Stomach (tissue), 4 donors: ENCODE data around the gene MAP3K14.
"Not testable (repeated sequence)": the region's sequence is repeated elsewhere in the genome, so short reads cannot be mapped to it uniquely, and the experiment has no call there.

ENCODE experiments used
- POLR2A ChIP-seq, 4 donors: fragments of 450-650 bp; IDR thresholded peaks; one replicate each; pipeline ENCODE4 v1.6.1; 2016; ENCODE audit warnings: antibody characterized with exemption in 4 of 4, control low read depth in 2 of 4, mild to moderate bottlenecking in 1 of 4, moderate library complexity in 1 of 4
- TF ChIP-seq, protein P1 (sequence below), 7 experiments: fragments of 450-650 bp in 4 of 7; fragments of 200-600 bp in 3 of 7; sonication (generic) in 3 of 7; IDR thresholded peaks; one replicate each; pipeline ENCODE4 v1.5.1; 2016 to 2019; ENCODE audit warnings: antibody characterized with exemption in 7 of 7, control low read depth in 2 of 7, mild to moderate bottlenecking in 1 of 7

DNA sequence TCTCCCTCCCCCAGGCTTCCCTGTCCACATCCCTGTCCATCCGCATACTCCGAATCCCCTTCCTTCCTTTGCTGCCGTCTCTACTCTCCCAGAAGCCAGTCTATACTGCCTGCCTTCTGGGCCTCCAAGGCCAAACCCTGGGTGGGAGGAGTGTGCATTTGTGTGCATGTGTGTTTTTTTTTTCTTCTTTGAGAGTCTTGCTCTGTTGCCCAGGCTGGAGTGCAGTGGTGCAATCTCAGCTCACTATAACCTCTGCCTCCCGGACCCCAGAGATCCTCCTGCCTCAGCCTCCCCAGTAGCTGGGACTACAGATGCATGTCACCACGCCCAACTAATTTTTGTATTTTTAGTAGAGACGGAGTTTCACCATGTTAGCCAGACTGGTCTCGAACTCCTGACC, 63.6 kb downstream of the MAP3K14 start:
- TF ChIP-seq, protein P1, sequence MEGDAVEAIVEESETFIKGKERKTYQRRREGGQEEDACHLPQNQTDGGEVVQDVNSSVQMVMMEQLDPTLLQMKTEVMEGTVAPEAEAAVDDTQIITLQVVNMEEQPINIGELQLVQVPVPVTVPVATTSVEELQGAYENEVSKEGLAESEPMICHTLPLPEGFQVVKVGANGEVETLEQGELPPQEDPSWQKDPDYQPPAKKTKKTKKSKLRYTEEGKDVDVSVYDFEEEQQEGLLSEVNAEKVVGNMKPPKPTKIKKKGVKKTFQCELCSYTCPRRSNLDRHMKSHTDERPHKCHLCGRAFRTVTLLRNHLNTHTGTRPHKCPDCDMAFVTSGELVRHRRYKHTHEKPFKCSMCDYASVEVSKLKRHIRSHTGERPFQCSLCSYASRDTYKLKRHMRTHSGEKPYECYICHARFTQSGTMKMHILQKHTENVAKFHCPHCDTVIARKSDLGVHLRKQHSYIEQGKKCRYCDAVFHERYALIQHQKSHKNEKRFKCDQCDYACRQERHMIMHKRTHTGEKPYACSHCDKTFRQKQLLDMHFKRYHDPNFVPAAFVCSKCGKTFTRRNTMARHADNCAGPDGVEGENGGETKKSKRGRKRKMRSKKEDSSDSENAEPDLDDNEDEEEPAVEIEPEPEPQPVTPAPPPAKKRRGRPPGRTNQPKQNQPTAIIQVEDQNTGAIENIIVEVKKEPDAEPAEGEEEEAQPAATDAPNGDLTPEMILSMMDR (IDR thresholded peaks at IDR 0.05) = not testable (repeated sequence)
- not testable (repeated sequence) for TF ChIP-seq POLR2A (IDR thresholded peaks at IDR 0.05)
